K562 (cell line): ENCODE results near the gene UBAC2. TPM values are rescaled to one million over a fixed set of nuclear protein-coding genes. Genes with fewer than 3 reads are reported as not detected.
A peak's percentile ranks its signal among the peaks of the same experiment; 100 is the strongest.

Source experiments
- ATAC-seq: fragments of 200-7000 bp; cut with Tn5 transposase; 3 replicates; pipeline ENCODE4 v1.9.1; 2020; ENCODE audit warnings: moderate library complexity
- BruUV-seq: library from RNA; stranded (reverse); fragments of 400-500 nt; replicated peaks from 2 replicates; lab custom pipeline; 2021; lab: Mats Ljungman, UMichigan
- CTCF ChIA-PET: fragments of 300-600 bp; formaldehyde crosslinking; extraction: SDS; loops from one replicate; lab custom pipeline; 2021; ENCODE audit warnings: low intra/inter-chr PET ratio; lab: Yijun Ruan, JAX
- POLR2A ChIA-PET: fragments of 300-600, 350-650 bp; sonication (Branson Sonifier 250); formaldehyde crosslinking; extraction: SDS; loops from one replicate; lab custom pipeline; 2021; ENCODE audit warnings: antibody characterized with exemption, inconsistent platforms; lab: Yijun Ruan, JAX
- DNase-seq, 4 experiments: peaks; one replicate each; pipeline versions ENCODE4 v3.0.0 to v3.0.0-alpha.2; 2011 to 2018; ENCODE audit warnings: low spot score in 3 of 4, mixed read lengths in 3 of 4; ENCODE audit errors: extremely low read depth in 1 of 4
- FAIRE-seq: peaks from 2 replicates; lab custom pipeline; 2011; peaks lifted over from hg19 to GRCh38; lab: Jason Lieb, UNC
- H2AFZ ChIP-seq: 2 replicates; pipeline ENCODE4 v1.6.0; 2011; ENCODE audit warnings: low read depth, low read length, control low read depth, inconsistent platforms
- H3K27ac ChIP-seq: fragments of 200-600 bp; 3 replicates; pipeline ENCODE4 v1.8.0; 2011; ENCODE audit warnings: low read depth, mild to moderate bottlenecking, control low read depth, inconsistent platforms, low read length, moderate library complexity, mixed read lengths; ENCODE audit errors: extremely low read depth
- H3K27me3 ChIP-seq, 2 experiments: fragments of 300-600 bp in 1 of 2; 2 replicates in 1 of 2; 3 replicates in 1 of 2; pipeline versions ENCODE4 v1.6.0 to v1.8.0; 2011; ENCODE audit warnings: inconsistent platforms in 2 of 2, low read length in 2 of 2, mild to moderate bottlenecking in 1 of 2, mixed read lengths in 1 of 2, moderate library complexity in 1 of 2; ENCODE audit not compliant: control insufficient read depth in 2 of 2, insufficient read depth in 2 of 2
- H3K36me3 ChIP-seq: fragments of 300-600 bp; 3 replicates; pipeline ENCODE4 v1.8.0; 2011; ENCODE audit warnings: mild to moderate bottlenecking, low read length, inconsistent platforms; ENCODE audit not compliant: control insufficient read depth, insufficient read depth
- H3K4me1 ChIP-seq, 2 experiments: fragments of 200-600 bp in 1 of 2; replicated peaks in 1 of 2; 2 replicates in 1 of 2; 3 replicates in 1 of 2; pipeline versions ENCODE4 v1.5.1 to v1.8.0; 2011; ENCODE audit warnings: inconsistent platforms in 2 of 2, low read length in 2 of 2, mild to moderate bottlenecking in 1 of 2, mixed read lengths in 1 of 2, moderate library complexity in 1 of 2; ENCODE audit not compliant: control insufficient read depth in 2 of 2, insufficient read depth in 2 of 2
- H3K4me2 ChIP-seq: 2 replicates; pipeline ENCODE4 v1.6.1; 2011; ENCODE audit warnings: low read length, control low read depth, inconsistent platforms, mixed read lengths; ENCODE audit not compliant: insufficient read depth
- H3K4me3 ChIP-seq: fragments of 200-600 bp; sonication (generic), shearing (Covaris generic); 2 replicates; pipeline ENCODE4 v1.5.1; 2016; ENCODE audit warnings: control low read depth, inconsistent platforms
- H3K79me2 ChIP-seq: fragments of 200-600 bp; 3 replicates; pipeline ENCODE4 v1.8.0; 2011; ENCODE audit warnings: low read length, inconsistent platforms; ENCODE audit not compliant: control insufficient read depth, insufficient read depth
- H3K9ac ChIP-seq, 2 experiments: 2 replicates each; pipeline versions ENCODE4 v1.6.0 to v1.6.1; 2011; ENCODE audit warnings: low read depth in 2 of 2, low read length in 2 of 2, control low read depth in 1 of 2, inconsistent platforms in 1 of 2, mild to moderate bottlenecking in 1 of 2, mixed read lengths in 1 of 2; ENCODE audit not compliant: insufficient read depth in 1 of 2
- H3K9me1 ChIP-seq: one replicate; pipeline ENCODE4 v1.6.0; 2011; ENCODE audit warnings: inconsistent platforms, mild to moderate bottlenecking, low read length, moderate library complexity; ENCODE audit not compliant: control insufficient read depth, insufficient read depth
- H3K9me3 ChIP-seq: replicated peaks from 2 replicates; pipeline ENCODE4 v1.5.1; 2011; ENCODE audit warnings: low read depth, low read length, inconsistent platforms; ENCODE audit not compliant: control insufficient read depth, insufficient read depth
- H4K20me1 ChIP-seq: replicated peaks from 2 replicates; pipeline ENCODE4 v1.6.1; 2011; ENCODE audit warnings: low read length, inconsistent platforms, mixed read lengths; ENCODE audit not compliant: control insufficient read depth, insufficient read depth
- ATF3 ChIP-seq, 2 experiments: fragments of 450-650 bp in 1 of 2; sonication (generic) in 1 of 2; formaldehyde crosslinking in 1 of 2; IDR thresholded peaks in 1 of 2; conservative IDR thresholded peaks in 1 of 2; 2 replicates each; pipeline versions ENCODE4 v1.6.1 to v1.8.1; 2016 to 2023; ENCODE audit warnings: mild to moderate bottlenecking in 2 of 2, moderate library complexity in 2 of 2, inconsistent platforms in 1 of 2, missing genetic modification reagents in 1 of 2
- CEBPB ChIP-seq: fragments of 450-650 bp; IDR thresholded peaks from 2 replicates; pipeline ENCODE4 v1.6.1; 2016; ENCODE audit warnings: missing genetic modification characterization, missing compliant biosample characterization
- CEBPG ChIP-seq, 3 experiments: fragments of 200-800 bp in 1 of 3; sonication (Bioruptor generic) in 1 of 3; sonication (generic) in 1 of 3; formaldehyde crosslinking in 1 of 3; IDR thresholded peaks in 2 of 3; conservative IDR thresholded peaks in 1 of 3; 2 replicates each; pipeline versions ENCODE4 v1.6.1 to v1.8.0; 2016 to 2022; ENCODE audit warnings: missing compliant biosample characterization in 2 of 3, missing genetic modification characterization in 2 of 3, mild to moderate bottlenecking in 1 of 3, missing genetic modification reagents in 1 of 3
- MYBL2 ChIP-seq, 2 experiments: fragments of 450-650 bp in 1 of 2; sonication (generic) in 1 of 2; formaldehyde crosslinking in 1 of 2; IDR thresholded peaks; 2 replicates each; pipeline versions ENCODE4 v1.6.1 to v1.8.1; 2017 to 2022; ENCODE audit warnings: borderline replicate concordance in 1 of 2, inconsistent platforms in 1 of 2, low read depth in 1 of 2, mild to moderate bottlenecking in 1 of 2, missing genetic modification reagents in 1 of 2, moderate library complexity in 1 of 2
- RAD51 ChIP-seq: fragments of 450-650 bp; IDR thresholded peaks from 2 replicates; pipeline ENCODE4 v1.7.1; 2016; ENCODE audit warnings: low read depth, mild to moderate bottlenecking, borderline replicate concordance
- SMAD4 ChIP-seq: fragments of 250-450 bp; sonication (Bioruptor Pico); conservative IDR thresholded peaks from 2 replicates; pipeline ENCODE4 v1.8.0; 2021; ENCODE audit warnings: inconsistent platforms, mild to moderate bottlenecking, moderate library complexity
- SOX6 ChIP-seq: fragments of 450-650 bp; IDR thresholded peaks from 2 replicates; pipeline ENCODE4 v1.6.1; 2014; ENCODE audit warnings: mild to moderate bottlenecking
- TFAP4 ChIP-seq: sonication (generic); formaldehyde crosslinking; IDR thresholded peaks from 2 replicates; pipeline ENCODE4 v1.8.0; 2022; ENCODE audit warnings: missing genetic modification reagents, mild to moderate bottlenecking, moderate library complexity, borderline replicate concordance
- USF1 ChIP-seq: sonication (generic); formaldehyde crosslinking; IDR thresholded peaks from 2 replicates; pipeline ENCODE4 v1.9.0; 2022; ENCODE audit warnings: mild to moderate bottlenecking, missing genetic modification reagents
- USF2 ChIP-seq: sonication (generic); formaldehyde crosslinking; IDR thresholded peaks from 2 replicates; pipeline ENCODE4 v1.5.0; 2020; ENCODE audit warnings: missing genetic modification reagents
- WGBS: fragments of 100-300 bp; shearing (Covaris generic); methylation state at CpG from one replicate; pipeline ENCODE4 v1.1.6; 2016; ENCODE audit warnings: low coverage, mixed read lengths; ENCODE audit not compliant: insufficient coverage; ENCODE audit errors: missing lambda C conversion rate; 5-methylcytosine and 5-hydroxymethylcytosine counted together
- in situ Hi-C: fragments of 300-500 bp; cut with MboI; formaldehyde crosslinking; loops from 4 replicates; pipeline ENCODE4 v1.15.0; 2018; ENCODE audit warnings: inconsistent platforms, mixed read lengths
- intact Hi-C: fragments of 100-400 bp; cut with micrococcal nuclease; formaldehyde crosslinking; loops from 2 replicates; pipeline ENCODE4 v1.14.2; 2022
- polyA plus RNA-seq, 8 experiments: library from polyadenylated mRNA; depleted of rRNA in 4 of 8; stranded (reverse) in 5 of 8; unstranded in 3 of 8; fragments of >200 nt; fragmentation: Nextera tagmentation in 2 of 8; fragmentation: Illumina TruSeq in 1 of 8; extraction: Ambion mirVana in 2 of 8; extraction: Trizol in 1 of 8; gene quantifications; 2 replicates each; pipeline versions ENCODE4 v1.2.1 to v1.2.3, GENCODE V29; 2011 to 2014; ENCODE audit warnings: inconsistent platforms in 1 of 8, missing spikeins in 1 of 8
- total RNA-seq, 7 experiments: library from RNA; depleted of rRNA in 6 of 7; stranded (reverse); fragments of >200 nt in 6 of 7; fragmentation: Illumina TruSeq in 2 of 7; extraction: Trizol in 2 of 7; gene quantifications; 2 replicates each; pipeline versions ENCODE4 v1.2.1 to v1.2.3, GENCODE V29; 2011 to 2021; ENCODE audit warnings: low replicate concordance in 1 of 7

UBAC2 gene
- total and polyA plus RNA-seq, 9 of the 15 experiments (the other 6 are each of a cell fraction or from before 2014, with no cell fraction given): 6.0 to 84.1 (median 32.3) TPM

GRCh38 chr13:99174533-99175100 lies 26.0 kb upstream of the UBAC2 start:
- 39% methylated on average over 2 of the region's 2 CpGs for WGBS
- no TSS peak for BruUV-seq
- Histone ChIP-seq H3K4me3 (no peak overlapping the region), H3K9me1 (no peaks in the 10 kb centered on the region), H3K36me3 (no peaks in the 10 kb centered on the region), H4K20me1 (no peaks in the 10 kb centered on the region), H3K9ac (no peak overlapping the region), H3K27me3 (no peaks in the 10 kb centered on the region), H3K9me3 (no peaks in the 10 kb centered on the region), H3K27ac (no peak overlapping the region), H3K79me2 (no peaks in the 10 kb centered on the region), H2AFZ (peak overlapping the region; percentile 57), H3K4me1 (peaks cover 0 to 4% of the 10 kb centered on the region in 2 experiments; a peak in 2 of 5 replicates), H3K4me2 (no peak overlapping the region)
- ChIA-PET CTCF (interaction anchor here (3.2 kb wide), 1 partner anchor 263 kb away, joined by 15 read pairs; no protein-coding TSS in a partner anchor), POLR2A (no interaction called here)
- intact Hi-C loops: loop anchor here (10.0 kb wide), 1 partner anchor 210 kb away; no protein-coding TSS in a partner anchor
- TF ChIP-seq CEBPB (tag): peak; percentile 28; the same call in 1 of the 2 replicates
- no peak for TF ChIP-seq SOX6
- 0 out of 2 replicates have a peak, but pooled peaks have one; percentile 16 for TF ChIP-seq SMAD4 (CRISPR knock-in tag)
- 0 out of 2 replicates have a peak, but pooled peaks have one; percentile 20 for TF ChIP-seq ATF3 (IDR thresholded peaks at IDR 0.05)
- TF ChIP-seq ATF3 (CRISPR knock-in tag; conservative IDR thresholded peaks at IDR 0.05): no peak
- TF ChIP-seq RAD51: peak; percentile 56; the same call in 1 of the 2 replicates
- TF ChIP-seq TFAP4 (CRISPR knock-in tag): no peak
- peak; percentile 81 for TF ChIP-seq USF2
- TF ChIP-seq CEBPG (CRISPR knock-in tag; IDR thresholded peaks at IDR 0.05): peak; percentile 58; the same call in 1 of the 2 replicates
- peak in 1 of 2 experiments; percentile 45; a peak in 1 of 4 replicates for TF ChIP-seq CEBPG (tag; conservative IDR thresholded peaks at IDR 0.05 in 1 of 2, IDR thresholded peaks at IDR 0.05 in 1 of 2)
- peak; percentile 78 for TF ChIP-seq USF1 (CRISPR knock-in tag)
- TF ChIP-seq MYBL2 (IDR thresholded peaks at IDR 0.05; ENCODE audit: low read depth): no peak
- no peak for TF ChIP-seq MYBL2 (CRISPR knock-in tag; IDR thresholded peaks at IDR 0.05; ENCODE audit: borderline replicate concordance)
- FAIRE-seq (no peak), DNase-seq (no peak), ATAC-seq (peak; percentile 64)
- in situ Hi-C loops: loop anchor here (5.0 to 10.0 kb wide), 2 partner anchors 93 to 260 kb away; no protein-coding TSS in a partner anchor
